ENCODE data around the gene PTPRN2.

- TF ChIP-seq CTCF (IDR thresholded peaks at IDR 0.05 in 2 of 3, conservative IDR thresholded peaks at IDR 0.05 in 1 of 3; ENCODE audit: borderline replicate concordance in 1 of 3, insufficient read depth in 1 of 3, low read depth in 2 of 3, low read length in 2 of 3), result no peak
- no peak for TF ChIP-seq YY1 (IDR thresholded peaks at IDR 0.05; ENCODE audit: extremely low read depth, insufficient replicate concordance, low read depth, low read length)
- no peak for TF ChIP-seq POLR2A (IDR thresholded peaks at IDR 0.05; ENCODE audit: borderline replicate concordance, extremely low read depth, insufficient read depth, insufficient read length)
- no peak for TF ChIP-seq TCF7L2 (IDR thresholded peaks at IDR 0.05; ENCODE audit: borderline replicate concordance, extremely low read depth, insufficient read depth, insufficient read length)
- TF ChIP-seq REST (IDR thresholded peaks at IDR 0.05; ENCODE audit: low read depth), result no peak
- no peak for TF ChIP-seq POLR2AphosphoS5 (IDR thresholded peaks at IDR 0.05; ENCODE audit: low read depth, low read length)
- TF ChIP-seq ELF1 (IDR thresholded peaks at IDR 0.05; ENCODE audit: borderline replicate concordance, low read depth), result no peak
- TF ChIP-seq RAD21 (IDR thresholded peaks at IDR 0.05; ENCODE audit: low read depth), result no peak
Observed at GRCh38 chr7:158141806-158142518, 445.7 kb downstream of the PTPRN2 start.
